ENCODE measurements around the gene SMPD3.

SMPD3 gene

GRCh38 chr16:68344252-68344651 lies 104.1 kb downstream of the SMPD3 start:
- WGBS, 2 experiments (ENCODE audit: insufficient coverage in 2 of 2): 91 to 98% methylated on average over 6 to 11 of the region's 11 CpGs
- H3K4me3 ChIP-seq (ENCODE audit: extremely low read depth, insufficient read depth, low read length, poor library complexity, severe bottlenecking): no peak overlapping the region
- H3K36me3 ChIP-seq (ENCODE audit: control insufficient read depth, insufficient read depth, low read length): peaks cover 82% of the 10 kb centered on the region

DNA sequence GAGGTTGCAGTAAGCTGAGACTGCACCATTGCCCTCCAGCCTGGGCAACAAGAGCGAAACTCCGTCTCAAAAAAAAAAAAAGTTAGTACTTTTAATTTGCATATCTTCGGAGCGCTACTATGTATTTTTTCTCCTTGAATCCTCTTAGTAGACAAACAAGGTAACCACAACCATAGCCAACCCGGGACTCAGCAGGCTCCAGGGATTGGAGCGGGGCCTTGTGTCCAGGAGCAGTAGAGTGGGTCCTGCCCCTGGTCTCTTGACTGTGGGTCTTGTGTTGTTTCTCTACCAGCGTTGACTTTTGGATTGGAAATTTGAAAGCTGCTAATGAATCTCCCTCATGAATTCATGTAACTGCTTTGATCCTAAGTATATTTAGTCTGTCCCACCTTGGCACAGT lies 105.2 kb downstream of the SMPD3 start:
- Histone ChIP-seq H3K4me3 (ENCODE audit: extremely low read depth, insufficient read depth, low read length, poor library complexity, severe bottlenecking) (no peak overlapping the region), H3K27ac (ENCODE audit: low read depth, low read length, severe bottlenecking) (no peak overlapping the region), H3K36me3 (ENCODE audit: control insufficient read depth, insufficient read depth, low read length) (peaks cover 81% of the 10 kb centered on the region), H3K9me3 (ENCODE audit: control insufficient read depth, low read length) (no peaks in the 10 kb centered on the region), H3K4me1 (ENCODE audit: control insufficient read depth, insufficient read depth, low read length, poor library complexity, severe bottlenecking) (peaks cover 8% of the 10 kb centered on the region)
- 100% methylated on average over 4 to 7 of the region's 7 CpGs for WGBS, 2 experiments (ENCODE audit: insufficient coverage in 2 of 2)

More at GRCh38 chr16:68344252-68344651, 104.1 kb downstream of the SMPD3 start:
- peaks cover 8% of the 10 kb centered on the region for H3K4me1 ChIP-seq (ENCODE audit: control insufficient read depth, insufficient read depth, low read length, poor library complexity, severe bottlenecking)
- no peak overlapping the region for H3K27ac ChIP-seq (ENCODE audit: low read depth, low read length, severe bottlenecking)
- H3K9me3 ChIP-seq (ENCODE audit: control insufficient read depth, low read length): no peaks in the 10 kb centered on the region

- peaks cover 80% of the 10 kb centered on the region for H3K36me3 ChIP-seq (ENCODE audit: control insufficient read depth, insufficient read depth, low read length)
- H3K4me1 ChIP-seq (ENCODE audit: control insufficient read depth, insufficient read depth, low read length, poor library complexity, severe bottlenecking): peaks cover 8% of the 10 kb centered on the region
- H3K4me3 ChIP-seq (ENCODE audit: extremely low read depth, insufficient read depth, low read length, poor library complexity, severe bottlenecking): no peak overlapping the region
- 82% methylated on average over 5 to 6 of the region's 7 CpGs for WGBS, 2 experiments (ENCODE audit: insufficient coverage in 2 of 2)
- no peaks in the 10 kb centered on the region for H3K9me3 ChIP-seq (ENCODE audit: control insufficient read depth, low read length)
- no peak overlapping the region for H3K27ac ChIP-seq (ENCODE audit: low read depth, low read length, severe bottlenecking)
Measured at GRCh38 chr16:68342620-68343019, 105.7 kb downstream of the SMPD3 start.

DNA sequence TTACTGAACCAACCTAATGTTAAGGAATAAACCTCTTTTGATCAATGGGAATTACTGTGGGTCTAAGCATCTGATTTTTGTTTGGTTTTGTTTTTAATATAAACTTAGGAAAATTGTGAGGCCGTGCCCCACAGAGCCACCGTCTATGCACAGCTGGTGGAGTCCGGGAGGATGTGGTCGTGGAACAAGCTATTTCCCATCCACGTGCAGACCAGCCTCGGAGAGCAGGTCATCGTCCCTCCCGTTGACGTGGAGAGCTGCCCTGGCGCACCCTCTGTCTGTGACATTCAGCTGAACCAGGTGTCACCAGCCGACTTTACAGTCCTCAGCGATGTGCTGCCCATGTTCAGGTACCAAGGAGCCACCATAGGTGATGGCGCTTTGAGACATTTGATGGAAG lies 109.1 kb downstream of the SMPD3 start:
- Histone ChIP-seq H3K9me3 (ENCODE audit: control insufficient read depth, low read length) (no peaks in the 10 kb centered on the region), H3K36me3 (ENCODE audit: control insufficient read depth, insufficient read depth, low read length) (peaks cover 71% of the 10 kb centered on the region), H3K4me1 (ENCODE audit: control insufficient read depth, insufficient read depth, low read length, poor library complexity, severe bottlenecking) (no peaks in the 10 kb centered on the region), H3K27ac (ENCODE audit: low read depth, low read length, severe bottlenecking) (no peak overlapping the region), H3K4me3 (ENCODE audit: extremely low read depth, insufficient read depth, low read length, poor library complexity, severe bottlenecking) (no peak overlapping the region)
- 95 to 97% methylated on average over 13 of the region's 13 CpGs for WGBS, 2 experiments (ENCODE audit: insufficient coverage in 2 of 2)

GRCh38 chr16:68338326-68339119 lies 109.8 kb downstream of the SMPD3 start:
- no peaks in the 10 kb centered on the region for H3K9me3 ChIP-seq (ENCODE audit: control insufficient read depth, low read length)
- no peak overlapping the region for H3K27ac ChIP-seq (ENCODE audit: low read depth, low read length, severe bottlenecking)
- WGBS, 2 experiments (ENCODE audit: insufficient coverage in 2 of 2): 96 to 97% methylated on average over 11 to 15 of the region's 16 CpGs
- H3K4me3 ChIP-seq (ENCODE audit: extremely low read depth, insufficient read depth, low read length, poor library complexity, severe bottlenecking): no peak overlapping the region
- H3K4me1 ChIP-seq (ENCODE audit: control insufficient read depth, insufficient read depth, low read length, poor library complexity, severe bottlenecking): no peaks in the 10 kb centered on the region
- peaks cover 73% of the 10 kb centered on the region for H3K36me3 ChIP-seq (ENCODE audit: control insufficient read depth, insufficient read depth, low read length)

DNA sequence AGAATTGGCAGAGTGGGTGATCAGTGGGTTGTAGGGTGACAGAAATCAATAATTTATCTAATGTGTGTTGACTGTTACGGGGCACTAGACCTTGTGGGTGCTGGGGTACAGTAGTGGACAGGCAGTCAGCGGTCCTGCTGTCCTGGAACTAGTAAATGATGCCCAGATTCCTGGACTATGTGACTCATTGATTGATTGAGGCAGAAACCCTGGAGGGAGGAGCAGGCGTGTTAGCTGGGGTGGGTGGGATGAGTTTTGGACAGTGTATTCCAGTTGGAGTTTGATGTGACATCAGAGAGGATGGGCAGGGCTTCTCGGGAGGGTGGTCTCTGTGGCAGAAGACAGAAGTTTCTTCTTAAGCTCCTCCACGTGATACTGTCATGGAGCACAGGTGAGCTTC lies 113.1 kb downstream of the SMPD3 start:
- WGBS, 2 experiments (ENCODE audit: insufficient coverage in 2 of 2): 94 to 100% methylated on average over 2 to 4 of the region's 5 CpGs
- H3K27ac ChIP-seq (ENCODE audit: low read depth, low read length, severe bottlenecking): no peak overlapping the region
- peaks cover 10% of the 10 kb centered on the region for H3K4me1 ChIP-seq (ENCODE audit: control insufficient read depth, insufficient read depth, low read length, poor library complexity, severe bottlenecking)
- no peak overlapping the region for H3K4me3 ChIP-seq (ENCODE audit: extremely low read depth, insufficient read depth, low read length, poor library complexity, severe bottlenecking)
- H3K9me3 ChIP-seq (ENCODE audit: control insufficient read depth, low read length): no peaks in the 10 kb centered on the region
- peaks cover 44% of the 10 kb centered on the region for H3K36me3 ChIP-seq (ENCODE audit: control insufficient read depth, insufficient read depth, low read length)

DNA sequence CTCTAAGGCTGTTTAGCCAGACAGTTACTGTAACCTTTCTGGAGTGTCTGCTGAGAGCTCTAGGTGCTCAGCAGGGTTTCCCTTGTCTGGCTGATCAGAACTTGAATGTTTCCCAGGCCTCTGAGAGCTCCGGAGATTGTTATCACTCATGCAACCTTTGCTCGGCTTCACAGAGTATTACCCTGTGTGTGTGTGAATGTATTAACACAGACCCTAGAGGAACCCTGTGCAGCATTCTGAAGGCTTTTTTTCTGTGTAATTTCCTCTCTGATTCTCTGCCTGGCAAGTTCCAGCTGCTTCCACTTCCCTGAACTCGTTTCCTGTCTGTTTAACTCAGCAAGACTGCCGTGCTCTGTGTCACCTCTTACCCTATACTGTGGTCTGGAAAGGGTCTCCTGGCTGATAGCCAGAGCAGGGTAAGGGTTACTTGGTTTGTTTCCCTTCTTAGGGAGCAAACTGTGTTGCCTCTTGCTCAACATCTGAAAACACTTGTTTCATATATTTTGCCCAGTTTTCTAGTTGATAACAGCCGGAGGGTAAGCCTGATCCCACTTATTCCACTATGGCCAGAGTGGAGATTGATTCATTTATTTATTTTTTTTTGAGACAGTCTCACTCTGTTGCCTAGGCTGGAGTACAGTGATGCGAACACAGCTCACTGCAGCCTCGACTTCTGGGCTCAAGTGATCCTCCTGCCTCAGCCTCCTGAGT lies 115.7 kb downstream of the SMPD3 start:
- no peak overlapping the region for H3K4me3 ChIP-seq (ENCODE audit: extremely low read depth, insufficient read depth, low read length, poor library complexity, severe bottlenecking)
- H3K9me3 ChIP-seq (ENCODE audit: control insufficient read depth, low read length): no peaks in the 10 kb centered on the region
- H3K36me3 ChIP-seq (ENCODE audit: control insufficient read depth, insufficient read depth, low read length): peaks cover 27% of the 10 kb centered on the region
- peak overlapping the region; percentile 86 for H3K27ac ChIP-seq (ENCODE audit: low read depth, low read length, severe bottlenecking)
- 71 to 87% methylated on average over 4 to 5 of the region's 7 CpGs for WGBS, 2 experiments (ENCODE audit: insufficient coverage in 2 of 2)
- H3K4me1 ChIP-seq (ENCODE audit: control insufficient read depth, insufficient read depth, low read length, poor library complexity, severe bottlenecking): peaks cover 16% of the 10 kb centered on the region

DNA sequence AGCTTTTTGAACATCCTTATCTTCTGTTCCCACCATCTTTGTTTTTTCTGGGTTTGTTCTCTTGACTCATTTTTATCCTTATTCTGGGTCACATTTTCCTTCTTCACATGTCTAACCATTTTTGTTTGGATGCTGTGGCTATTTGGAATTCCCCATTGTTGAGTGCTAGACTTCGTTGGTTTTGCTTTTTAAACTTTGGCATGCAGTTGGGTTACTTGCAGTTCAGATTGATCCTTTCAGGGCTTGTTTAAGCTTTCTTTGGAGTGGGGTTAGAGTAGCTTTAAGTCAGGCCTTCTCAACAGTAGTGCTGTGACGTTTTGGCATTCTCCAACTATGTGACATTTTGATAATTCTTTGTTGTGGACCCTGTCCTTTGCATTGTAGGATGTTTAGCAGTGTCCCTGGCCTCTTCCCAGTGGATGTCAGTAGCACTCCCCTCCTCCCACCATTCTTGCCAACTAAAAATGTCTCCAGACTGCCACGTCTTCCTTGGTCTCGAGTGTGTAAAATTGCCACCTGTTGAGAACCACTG lies 116.4 kb downstream of the SMPD3 start:
- Histone ChIP-seq H3K4me1 (ENCODE audit: control insufficient read depth, insufficient read depth, low read length, poor library complexity, severe bottlenecking) (peaks cover 16% of the 10 kb centered on the region), H3K9me3 (ENCODE audit: control insufficient read depth, low read length) (no peaks in the 10 kb centered on the region), H3K4me3 (ENCODE audit: extremely low read depth, insufficient read depth, low read length, poor library complexity, severe bottlenecking) (no peak overlapping the region), H3K36me3 (ENCODE audit: control insufficient read depth, insufficient read depth, low read length) (peaks cover 23% of the 10 kb centered on the region), H3K27ac (ENCODE audit: low read depth, low read length, severe bottlenecking) (peak overlapping the region; percentile 86)
- WGBS, 2 experiments (ENCODE audit: insufficient coverage in 2 of 2): 75 to 100% methylated on average over 1 to 3 of the region's 4 CpGs

GRCh38 chr16:68328860-68329390 lies 119.4 kb downstream of the SMPD3 start:
- Histone ChIP-seq H3K36me3 (ENCODE audit: control insufficient read depth, insufficient read depth, low read length) (peaks cover 32% of the 10 kb centered on the region), H3K4me3 (ENCODE audit: extremely low read depth, insufficient read depth, low read length, poor library complexity, severe bottlenecking) (no peak overlapping the region), H3K27ac (ENCODE audit: low read depth, low read length, severe bottlenecking) (no peak overlapping the region), H3K9me3 (ENCODE audit: control insufficient read depth, low read length) (no peaks in the 10 kb centered on the region), H3K4me1 (ENCODE audit: control insufficient read depth, insufficient read depth, low read length, poor library complexity, severe bottlenecking) (peaks cover 16% of the 10 kb centered on the region)
- 38 to 89% methylated on average over 1 to 2 of the region's 3 CpGs for WGBS, 2 experiments (ENCODE audit: insufficient coverage in 2 of 2)

DNA sequence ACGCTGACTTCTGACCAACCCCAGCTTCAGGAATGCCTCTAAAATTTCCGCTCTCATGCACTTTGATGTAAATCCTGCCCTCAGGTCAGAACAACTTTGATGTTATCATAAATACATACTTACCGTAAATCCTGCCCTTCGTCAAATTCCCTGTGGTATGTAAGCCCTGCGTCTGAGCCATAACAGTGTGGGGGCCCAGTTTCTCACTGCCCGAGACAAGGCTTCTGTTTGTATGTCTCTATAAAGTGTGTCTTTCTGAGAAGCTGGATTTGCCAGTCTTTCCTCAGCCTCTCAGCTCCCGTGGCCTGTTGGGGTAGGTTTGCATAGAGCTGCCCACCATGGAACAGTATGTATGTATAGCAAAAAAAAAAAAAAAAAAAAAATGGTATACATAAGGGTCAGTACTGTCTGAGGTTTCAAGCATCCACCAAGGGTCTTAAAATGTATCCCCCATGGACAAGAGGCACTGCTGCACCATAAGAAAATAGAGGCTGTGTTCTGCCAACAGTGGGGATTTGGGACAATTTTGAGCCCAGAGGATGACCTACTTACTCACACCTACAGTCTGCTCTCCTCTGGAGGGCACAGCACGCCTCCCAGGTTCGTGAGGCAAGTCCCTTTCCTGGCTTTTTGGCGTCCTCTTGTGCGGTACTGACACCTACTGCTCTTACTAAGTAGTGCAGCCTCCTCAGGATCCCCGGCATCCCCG lies 120.0 kb downstream of the SMPD3 start:
- 38 to 53% methylated on average over 6 to 9 of the region's 13 CpGs for WGBS, 2 experiments (ENCODE audit: insufficient coverage in 2 of 2)
- Histone ChIP-seq H3K27ac (ENCODE audit: low read depth, low read length, severe bottlenecking) (peak overlapping the region; percentile 68), H3K36me3 (ENCODE audit: control insufficient read depth, insufficient read depth, low read length) (peaks cover 28% of the 10 kb centered on the region), H3K4me3 (ENCODE audit: extremely low read depth, insufficient read depth, low read length, poor library complexity, severe bottlenecking) (no peak overlapping the region), H3K9me3 (ENCODE audit: control insufficient read depth, low read length) (no peaks in the 10 kb centered on the region), H3K4me1 (ENCODE audit: control insufficient read depth, insufficient read depth, low read length, poor library complexity, severe bottlenecking) (peaks cover 16% of the 10 kb centered on the region)

All from mesodermal cell (in vitro differentiated cells).